Suprapubic skin (tissue), 3 donors: ENCODE measurements around the gene VTI1A.

Experiments used
- EP300 ChIP-seq: sonication (generic); formaldehyde crosslinking; IDR thresholded peaks from one replicate; pipeline ENCODE4 v1.6.1; 2017; ENCODE audit warnings: antibody characterized with exemption
- POLR2A ChIP-seq, 2 donors: fragments of 450-650 bp; IDR thresholded peaks; one replicate each; pipeline ENCODE4 v1.6.1; 2017; ENCODE audit warnings: antibody characterized with exemption in 2 of 2, mild to moderate bottlenecking in 2 of 2, moderate library complexity in 2 of 2
- TF ChIP-seq, protein P1 (sequence below), 2 donors: fragments of 200-600 bp in 1 of 2; fragments of 450-650 bp in 1 of 2; sonication (generic) in 1 of 2; IDR thresholded peaks; one replicate each; pipeline ENCODE4 v1.5.1; 2016 to 2019; ENCODE audit warnings: antibody characterized with exemption in 2 of 2, mild to moderate bottlenecking in 1 of 2, moderate library complexity in 1 of 2

DNA sequence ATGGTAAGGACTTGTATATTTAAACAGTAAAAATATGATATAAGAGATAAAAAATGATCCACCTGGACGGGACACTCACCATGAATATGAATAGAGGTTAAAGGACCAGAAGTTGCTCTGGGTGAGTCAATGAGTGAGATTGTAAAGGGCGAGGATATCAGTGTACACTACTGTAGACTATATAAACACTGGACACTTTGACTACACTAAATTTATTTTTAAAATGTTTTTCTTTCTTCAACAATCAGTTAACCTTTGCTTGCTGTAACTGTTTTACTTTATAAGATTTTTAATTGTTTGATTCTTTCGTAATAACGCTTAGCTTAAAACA is 202.8 kb downstream of the VTI1A start:
- TF ChIP-seq, protein P1, sequence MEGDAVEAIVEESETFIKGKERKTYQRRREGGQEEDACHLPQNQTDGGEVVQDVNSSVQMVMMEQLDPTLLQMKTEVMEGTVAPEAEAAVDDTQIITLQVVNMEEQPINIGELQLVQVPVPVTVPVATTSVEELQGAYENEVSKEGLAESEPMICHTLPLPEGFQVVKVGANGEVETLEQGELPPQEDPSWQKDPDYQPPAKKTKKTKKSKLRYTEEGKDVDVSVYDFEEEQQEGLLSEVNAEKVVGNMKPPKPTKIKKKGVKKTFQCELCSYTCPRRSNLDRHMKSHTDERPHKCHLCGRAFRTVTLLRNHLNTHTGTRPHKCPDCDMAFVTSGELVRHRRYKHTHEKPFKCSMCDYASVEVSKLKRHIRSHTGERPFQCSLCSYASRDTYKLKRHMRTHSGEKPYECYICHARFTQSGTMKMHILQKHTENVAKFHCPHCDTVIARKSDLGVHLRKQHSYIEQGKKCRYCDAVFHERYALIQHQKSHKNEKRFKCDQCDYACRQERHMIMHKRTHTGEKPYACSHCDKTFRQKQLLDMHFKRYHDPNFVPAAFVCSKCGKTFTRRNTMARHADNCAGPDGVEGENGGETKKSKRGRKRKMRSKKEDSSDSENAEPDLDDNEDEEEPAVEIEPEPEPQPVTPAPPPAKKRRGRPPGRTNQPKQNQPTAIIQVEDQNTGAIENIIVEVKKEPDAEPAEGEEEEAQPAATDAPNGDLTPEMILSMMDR (IDR thresholded peaks at IDR 0.05), result no peak
- TF ChIP-seq EP300 (no peak), POLR2A (IDR thresholded peaks at IDR 0.05) (no peak)
